DOHH2 (cell line): ENCODE results near the gene MAP3K10.
A peak's percentile ranks its signal among the peaks of the same experiment; 100 is the strongest.
"Not testable (repeated sequence)": the region's sequence is repeated elsewhere in the genome, so short reads cannot be mapped to it uniquely, and the experiment has no call there.

ENCODE experiments used
- H3F3A ChIP-seq: fragments of 200-600 bp; sonication (generic), shearing (Covaris generic); 2 replicates; pipeline ENCODE4 v1.6.0; 2016; ENCODE audit warnings: antibody characterized with exemption, mild to moderate bottlenecking; ENCODE audit not compliant: control insufficient read depth, insufficient read depth
- H3K27ac ChIP-seq: fragments of 200-600 bp; sonication (generic); 2 replicates; pipeline ENCODE4 v1.5.1; 2014; ENCODE audit warnings: low read depth, mild to moderate bottlenecking, low read length, moderate library complexity
- H3K27me3 ChIP-seq: fragments of 200-600 bp; sonication (generic); 2 replicates; pipeline ENCODE4 v1.6.1; 2014; ENCODE audit warnings: mild to moderate bottlenecking, low read length, mixed read lengths; ENCODE audit not compliant: control insufficient read depth
- H3K36me3 ChIP-seq: fragments of 200-600 bp; sonication (generic); 2 replicates; pipeline ENCODE4 v1.6.1; 2014; ENCODE audit warnings: mild to moderate bottlenecking, low read length, moderate library complexity, mixed read lengths; ENCODE audit not compliant: control insufficient read depth
- H3K4me1 ChIP-seq: fragments of 200-600 bp; sonication (generic); 2 replicates; pipeline ENCODE4 v1.6.1; 2014; ENCODE audit warnings: mild to moderate bottlenecking, low read length, mixed read lengths; ENCODE audit not compliant: control insufficient read depth
- H3K4me2 ChIP-seq: fragments of 200-600 bp; sonication (generic); 2 replicates; pipeline ENCODE4 v1.6.0; 2014; ENCODE audit warnings: mild to moderate bottlenecking, low read length, moderate library complexity
- H3K4me3 ChIP-seq: fragments of 200-600 bp; sonication (generic); 2 replicates; pipeline ENCODE4 v1.5.1; 2014; ENCODE audit warnings: mild to moderate bottlenecking, low read length, mixed read lengths
- H3K79me2 ChIP-seq: fragments of 200-600 bp; sonication (generic); 2 replicates; pipeline ENCODE4 v1.6.1; 2014; ENCODE audit warnings: mild to moderate bottlenecking, low read length, mixed read lengths; ENCODE audit not compliant: control insufficient read depth
- H3K9me2 ChIP-seq: fragments of 200-600 bp; sonication (generic); replicated peaks from 2 replicates; pipeline ENCODE4 v1.6.1; 2014; ENCODE audit warnings: mild to moderate bottlenecking, low read length, mixed read lengths; ENCODE audit not compliant: control insufficient read depth
- H3K9me3 ChIP-seq: fragments of 200-600 bp; sonication (generic); 2 replicates; pipeline ENCODE4 v1.6.1; 2014; ENCODE audit warnings: antibody characterized with exemption, low read length, mixed read lengths; ENCODE audit not compliant: control insufficient read depth, insufficient read depth
- H4K20me1 ChIP-seq: fragments of 200-600 bp; sonication (generic); 2 replicates; pipeline ENCODE4 v1.6.0; 2014; ENCODE audit warnings: low read depth, mild to moderate bottlenecking, antibody characterized with exemption, low read length, moderate library complexity; ENCODE audit not compliant: control insufficient read depth, insufficient read depth
- EZH2phosphoT487 ChIP-seq: fragments of 200-600 bp; sonication (generic); IDR thresholded peaks from 2 replicates; pipeline ENCODE4 v1.6.1; 2017; ENCODE audit warnings: borderline replicate concordance, mild to moderate bottlenecking, antibody characterized with exemption, low read length, moderate library complexity, mixed read lengths
- TF ChIP-seq, protein P1 (sequence below): fragments of 200-600 bp; sonication (generic); IDR thresholded peaks from one replicate; pipeline ENCODE4 v1.5.1; 2014; ENCODE audit warnings: antibody characterized with exemption, mild to moderate bottlenecking, low read depth, low read length; ENCODE audit not compliant: poor library complexity, severe bottlenecking

MAP3K10 gene

GRCh38 chr19:40216777-40217026 is 25.5 kb downstream of the MAP3K10 start:
- no peaks in the 10 kb centered on the region for H3K36me3 ChIP-seq
- no peak overlapping the region for H3K27ac ChIP-seq
- H3F3A ChIP-seq: no peaks in the 10 kb centered on the region
- H3K79me2 ChIP-seq: no peaks in the 10 kb centered on the region
- H3K4me2 ChIP-seq: no peak overlapping the region
- H3K9me3 ChIP-seq: no peaks in the 10 kb centered on the region
- H3K27me3 ChIP-seq: peaks cover 6% of the 10 kb centered on the region; the same call in 1 of the 2 replicates
- no peak overlapping the region for H3K4me3 ChIP-seq
- H3K9me2 ChIP-seq: no peaks in the 10 kb centered on the region
- no peak for TF ChIP-seq EZH2phosphoT487
- TF ChIP-seq, protein P1, sequence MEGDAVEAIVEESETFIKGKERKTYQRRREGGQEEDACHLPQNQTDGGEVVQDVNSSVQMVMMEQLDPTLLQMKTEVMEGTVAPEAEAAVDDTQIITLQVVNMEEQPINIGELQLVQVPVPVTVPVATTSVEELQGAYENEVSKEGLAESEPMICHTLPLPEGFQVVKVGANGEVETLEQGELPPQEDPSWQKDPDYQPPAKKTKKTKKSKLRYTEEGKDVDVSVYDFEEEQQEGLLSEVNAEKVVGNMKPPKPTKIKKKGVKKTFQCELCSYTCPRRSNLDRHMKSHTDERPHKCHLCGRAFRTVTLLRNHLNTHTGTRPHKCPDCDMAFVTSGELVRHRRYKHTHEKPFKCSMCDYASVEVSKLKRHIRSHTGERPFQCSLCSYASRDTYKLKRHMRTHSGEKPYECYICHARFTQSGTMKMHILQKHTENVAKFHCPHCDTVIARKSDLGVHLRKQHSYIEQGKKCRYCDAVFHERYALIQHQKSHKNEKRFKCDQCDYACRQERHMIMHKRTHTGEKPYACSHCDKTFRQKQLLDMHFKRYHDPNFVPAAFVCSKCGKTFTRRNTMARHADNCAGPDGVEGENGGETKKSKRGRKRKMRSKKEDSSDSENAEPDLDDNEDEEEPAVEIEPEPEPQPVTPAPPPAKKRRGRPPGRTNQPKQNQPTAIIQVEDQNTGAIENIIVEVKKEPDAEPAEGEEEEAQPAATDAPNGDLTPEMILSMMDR: no peak
- no peaks in the 10 kb centered on the region for H4K20me1 ChIP-seq
- no peaks in the 10 kb centered on the region for H3K4me1 ChIP-seq

DNA sequence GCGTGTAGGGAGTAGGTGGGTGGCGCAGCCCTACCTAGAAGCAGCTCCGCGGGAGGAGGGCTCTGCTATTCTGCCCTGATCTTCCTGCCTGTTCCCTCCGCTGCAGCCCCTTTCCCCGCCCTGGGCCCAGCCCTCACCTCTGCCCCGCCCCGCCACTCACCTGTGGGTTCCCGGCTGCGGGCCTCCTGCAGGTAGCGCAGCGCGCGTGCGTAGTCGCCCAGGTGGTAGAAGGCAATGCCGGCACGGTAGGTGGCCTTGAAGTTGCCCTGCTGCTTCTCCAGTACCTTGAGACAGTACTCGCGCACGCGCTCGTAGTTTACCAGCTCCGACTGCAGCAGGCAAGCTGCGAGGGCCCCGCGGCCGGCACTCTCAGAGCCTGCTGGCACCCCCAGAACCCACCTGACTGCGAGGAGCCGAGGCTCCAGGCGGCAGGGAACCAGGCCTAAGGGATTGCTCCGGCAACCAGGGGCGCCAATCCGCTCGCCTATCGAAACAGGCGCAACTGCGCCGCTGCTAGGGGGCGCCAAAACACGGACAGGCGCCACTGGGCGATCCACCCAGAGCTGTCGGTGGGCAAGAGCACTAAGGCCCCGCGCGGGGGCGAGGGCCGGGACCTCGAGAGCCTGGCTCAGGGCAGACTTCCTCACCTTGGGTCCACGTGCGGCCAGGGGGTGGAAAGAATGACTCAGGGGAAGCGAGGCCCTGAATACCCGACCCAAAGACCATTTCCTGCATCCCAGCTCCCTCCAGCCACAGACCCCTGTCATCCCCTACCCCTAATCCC is 26.0 kb downstream of the MAP3K10 start:
- peaks cover 6% of the 10 kb centered on the region; the same call in 1 of the 2 replicates for H3K27me3 ChIP-seq
- H3K36me3 ChIP-seq: no peaks in the 10 kb centered on the region
- no peaks in the 10 kb centered on the region for H3F3A ChIP-seq
- H3K4me2 ChIP-seq: no peak overlapping the region
- no peaks in the 10 kb centered on the region for H3K4me1 ChIP-seq
- no peaks in the 10 kb centered on the region for H4K20me1 ChIP-seq
- H3K79me2 ChIP-seq: no peaks in the 10 kb centered on the region
- H3K9me2 ChIP-seq: no peaks in the 10 kb centered on the region
- H3K4me3 ChIP-seq: no peak overlapping the region
- no peak for TF ChIP-seq EZH2phosphoT487
- TF ChIP-seq, protein P1: peak; percentile 59
- no peak overlapping the region for H3K27ac ChIP-seq
- H3K9me3 ChIP-seq: peaks cover 2% of the 10 kb centered on the region; the same call in 1 of the 2 replicates

- H3K36me3 ChIP-seq: no peaks in the 10 kb centered on the region
- no peaks in the 10 kb centered on the region for H3F3A ChIP-seq
- H3K9me3 ChIP-seq: peaks cover 12% of the 10 kb centered on the region; the same call in 1 of the 2 replicates
- no peaks in the 10 kb centered on the region for H3K79me2 ChIP-seq
- no peak within 1 kb of the TSS for H3K4me3 ChIP-seq
- no peak within 1 kb of the TSS for H3K27ac ChIP-seq
- H3K9me2 ChIP-seq: no peaks in the 10 kb centered on the region
- H4K20me1 ChIP-seq: no peaks in the 10 kb centered on the region
- H3K4me2 ChIP-seq: no peak within 1 kb of the TSS
- H3K27me3 ChIP-seq: peaks cover 6% of the 10 kb centered on the region; the same call in 1 of the 2 replicates
- TF ChIP-seq, protein P1: no peak
- no peak for TF ChIP-seq EZH2phosphoT487
- no peaks in the 10 kb centered on the region for H3K4me1 ChIP-seq
Measured at GRCh38 chr19:40217934-40218890, 27.0 kb downstream of the MAP3K10 start, which contains the start of gene TTC9B. TTC9B (minus strand) TSS chr19:40218384; CDS start chr19:40218381, 3 bp downstream.

DNA sequence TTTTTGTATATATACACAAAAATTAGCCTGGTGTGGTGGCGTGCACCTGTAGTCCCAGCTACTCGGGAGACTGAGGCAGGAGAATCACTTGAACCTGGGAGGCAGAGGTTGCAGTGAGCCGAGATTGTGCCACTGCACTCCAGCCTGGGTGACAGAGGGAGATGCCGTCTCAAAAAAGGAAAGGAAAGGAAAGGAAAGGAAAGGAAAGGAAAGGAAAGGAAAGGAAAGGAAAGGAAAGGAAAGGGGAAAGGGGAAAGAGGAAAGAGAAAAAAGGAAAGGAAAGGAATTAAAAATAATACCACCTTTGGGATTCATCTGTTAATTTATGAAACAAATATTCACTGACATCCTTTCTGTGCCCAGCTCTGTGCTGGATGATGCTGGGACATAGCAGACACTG is 27.8 kb downstream of the MAP3K10 start:
- H3K4me2 ChIP-seq, H3K9me2 ChIP-seq, H3F3A ChIP-seq, H3K4me1 ChIP-seq, H4K20me1 ChIP-seq, H3K4me3 ChIP-seq, H3K36me3 ChIP-seq, H3K27me3 ChIP-seq, H3K27ac ChIP-seq, H3K79me2 ChIP-seq: not testable (repeated sequence)
- peaks cover 12% of the 10 kb centered on the region; the same call in 1 of the 2 replicates for H3K9me3 ChIP-seq
